HEK293T (cell line): ENCODE data around the gene MSN.
A peak's percentile ranks its signal among the peaks of the same experiment; 100 is the strongest.
"Not testable (repeated sequence)": the region's sequence is repeated elsewhere in the genome, so short reads cannot be mapped to it uniquely, and the experiment has no call there.

Experiments used
- CTCF ChIA-PET: fragments of 350-600 bp; formaldehyde crosslinking; extraction: SDS; loops from one replicate; lab custom pipeline; 2021; ENCODE audit warnings: antibody characterized with exemption, inconsistent platforms; lab: Yijun Ruan, JAX
- POLR2A ChIA-PET: fragments of 350-600 bp; formaldehyde crosslinking; extraction: SDS; loops from one replicate; lab custom pipeline; 2020; ENCODE audit warnings: antibody characterized with exemption, inconsistent platforms; lab: Yijun Ruan, JAX
- DNase-seq: peaks from one replicate; pipeline ENCODE4 v3.0.0; 2012; ENCODE audit warnings: mixed read lengths; ENCODE audit errors: extremely low spot score
- ARNT ChIP-seq: fragments of 450-650 bp; IDR thresholded peaks from 2 replicates; pipeline ENCODE4 v1.6.1; 2017; ENCODE audit warnings: mild to moderate bottlenecking
- BHLHE40 ChIP-seq: fragments of 450-650 bp; IDR thresholded peaks from 2 replicates; pipeline ENCODE4 v1.6.1; 2016; ENCODE audit warnings: mild to moderate bottlenecking, moderate library complexity, borderline replicate concordance
- CTBP1 ChIP-seq: fragments of 450-650 bp; IDR thresholded peaks from 2 replicates; pipeline ENCODE4 v1.6.1; 2016; ENCODE audit warnings: borderline replicate concordance
- ELF4 ChIP-seq: fragments of 450-650 bp; IDR thresholded peaks from 2 replicates; pipeline ENCODE4 v1.6.1; 2017; ENCODE audit warnings: antibody characterized with exemption
- FOXA1 ChIP-seq: fragments of 450-650 bp; IDR thresholded peaks from 2 replicates; pipeline ENCODE4 v1.6.1; 2016; ENCODE audit warnings: mild to moderate bottlenecking
- FOXK2 ChIP-seq: fragments of 450-650 bp; IDR thresholded peaks from 2 replicates; pipeline ENCODE4 v1.6.1; 2016; ENCODE audit warnings: mild to moderate bottlenecking
- FOXM1 ChIP-seq: fragments of 450-650 bp; IDR thresholded peaks from 2 replicates; pipeline ENCODE4 v1.6.1; 2017; ENCODE audit warnings: mild to moderate bottlenecking, borderline replicate concordance
- HDGF ChIP-seq: fragments of 450-650 bp; IDR thresholded peaks from 2 replicates; pipeline ENCODE4 v1.6.1; 2017; ENCODE audit warnings: antibody characterized with exemption, borderline replicate concordance
- L3MBTL2 ChIP-seq: fragments of 450-650 bp; conservative IDR thresholded peaks from 2 replicates; pipeline ENCODE4 v1.6.1; 2016; ENCODE audit warnings: mild to moderate bottlenecking
- LEF1 ChIP-seq: fragments of 450-650 bp; IDR thresholded peaks from 2 replicates; pipeline ENCODE4 v1.6.1; 2017; ENCODE audit warnings: mild to moderate bottlenecking, borderline replicate concordance
- NFRKB ChIP-seq: fragments of 450-650 bp; IDR thresholded peaks from 2 replicates; pipeline ENCODE4 v1.6.1; 2016; ENCODE audit warnings: mild to moderate bottlenecking, moderate library complexity
- SP1 ChIP-seq: fragments of 450-650 bp; IDR thresholded peaks from 2 replicates; pipeline ENCODE4 v1.6.1; 2017
- SUZ12 ChIP-seq: fragments of 450-650 bp; IDR thresholded peaks from 2 replicates; pipeline ENCODE4 v1.6.1; 2016; ENCODE audit warnings: mild to moderate bottlenecking
- TARDBP ChIP-seq: fragments of 450-650 bp; IDR thresholded peaks from 2 replicates; pipeline ENCODE4 v1.6.1; 2016
- ZNF384 ChIP-seq: fragments of 450-650 bp; IDR thresholded peaks from 2 replicates; pipeline ENCODE4 v1.6.1; 2016
- TF ChIP-seq, protein P1 (sequence below): fragments of 450-650 bp; IDR thresholded peaks from 2 replicates; pipeline ENCODE4 v1.6.1; 2016

MSN gene

DNA sequence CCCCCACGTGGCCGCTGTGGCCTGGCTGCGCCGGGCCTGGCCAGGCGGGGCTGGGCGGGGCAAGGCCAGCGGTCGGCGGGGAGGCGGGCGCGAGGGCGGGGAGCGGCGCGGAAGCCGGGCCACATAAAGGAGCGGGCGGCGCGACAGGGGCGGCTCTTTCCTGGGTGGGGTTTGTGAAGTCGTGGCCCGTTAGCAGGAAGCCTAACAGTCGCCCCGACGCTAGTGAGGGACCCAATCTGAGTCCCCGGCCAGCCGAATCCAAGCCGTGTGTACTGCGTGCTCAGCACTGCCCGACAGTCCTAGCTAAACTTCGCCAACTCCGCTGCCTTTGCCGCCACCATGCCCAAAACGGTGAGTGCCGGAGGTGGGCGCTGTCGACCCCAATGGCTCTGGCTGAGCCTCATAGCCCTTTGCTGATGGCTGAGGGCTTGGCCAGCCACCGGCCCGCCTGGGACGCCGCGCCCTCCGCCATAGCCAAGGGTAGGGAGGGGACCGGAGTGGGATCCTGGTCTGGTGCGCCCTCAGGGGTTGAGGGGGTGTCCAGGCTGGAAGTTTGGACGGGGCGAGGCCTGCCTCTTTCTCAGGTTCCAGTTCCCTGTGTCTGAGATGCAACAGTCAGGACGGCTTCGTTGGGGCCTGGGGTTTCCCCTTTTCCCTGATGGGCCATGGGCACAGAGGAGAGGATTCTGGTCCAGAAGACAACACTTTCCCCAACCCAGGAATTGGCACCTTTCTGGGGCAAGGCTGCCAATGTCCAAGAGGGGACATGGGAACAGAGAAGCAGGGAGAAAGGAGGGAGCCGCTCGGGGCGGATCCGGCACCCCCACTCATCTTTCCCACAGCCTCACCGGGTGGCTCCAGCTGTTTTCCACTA is at the start of gene MSN:
Gene MSN, plus strand, starts transcription at position 152 of the 874 bp plus-strand sequence. Its CDS starts 188 bp downstream, at position 340.
- ChIA-PET POLR2A (interaction anchor here (0.6 to 1.1 kb wide), 2 partner anchors 9 to 20 kb away, joined by 3 read pairs; no protein-coding TSS in a partner anchor), CTCF (interaction anchor here (0.9 kb wide), 1 partner anchor 107 kb away, joined by 7 read pairs; no protein-coding TSS in a partner anchor)
- peak; percentile 53 for DNase-seq
- TF ChIP-seq FOXM1 (no peak), SP1 (no peak), CTBP1 (no peak), ELF4 (no peak), BHLHE40 (no peak), LEF1 (no peak), FOXK2 (no peak), FOXA1 (no peak), HDGF (no peak), NFRKB (no peak), SUZ12 (no peak), ARNT (no peak), TARDBP (no peak), L3MBTL2 (no peak), ZNF384 (no peak)
- TF ChIP-seq, protein P1, sequence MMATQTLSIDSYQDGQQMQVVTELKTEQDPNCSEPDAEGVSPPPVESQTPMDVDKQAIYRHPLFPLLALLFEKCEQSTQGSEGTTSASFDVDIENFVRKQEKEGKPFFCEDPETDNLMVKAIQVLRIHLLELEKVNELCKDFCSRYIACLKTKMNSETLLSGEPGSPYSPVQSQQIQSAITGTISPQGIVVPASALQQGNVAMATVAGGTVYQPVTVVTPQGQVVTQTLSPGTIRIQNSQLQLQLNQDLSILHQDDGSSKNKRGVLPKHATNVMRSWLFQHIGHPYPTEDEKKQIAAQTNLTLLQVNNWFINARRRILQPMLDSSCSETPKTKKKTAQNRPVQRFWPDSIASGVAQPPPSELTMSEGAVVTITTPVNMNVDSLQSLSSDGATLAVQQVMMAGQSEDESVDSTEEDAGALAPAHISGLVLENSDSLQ, result no peak

DNA sequence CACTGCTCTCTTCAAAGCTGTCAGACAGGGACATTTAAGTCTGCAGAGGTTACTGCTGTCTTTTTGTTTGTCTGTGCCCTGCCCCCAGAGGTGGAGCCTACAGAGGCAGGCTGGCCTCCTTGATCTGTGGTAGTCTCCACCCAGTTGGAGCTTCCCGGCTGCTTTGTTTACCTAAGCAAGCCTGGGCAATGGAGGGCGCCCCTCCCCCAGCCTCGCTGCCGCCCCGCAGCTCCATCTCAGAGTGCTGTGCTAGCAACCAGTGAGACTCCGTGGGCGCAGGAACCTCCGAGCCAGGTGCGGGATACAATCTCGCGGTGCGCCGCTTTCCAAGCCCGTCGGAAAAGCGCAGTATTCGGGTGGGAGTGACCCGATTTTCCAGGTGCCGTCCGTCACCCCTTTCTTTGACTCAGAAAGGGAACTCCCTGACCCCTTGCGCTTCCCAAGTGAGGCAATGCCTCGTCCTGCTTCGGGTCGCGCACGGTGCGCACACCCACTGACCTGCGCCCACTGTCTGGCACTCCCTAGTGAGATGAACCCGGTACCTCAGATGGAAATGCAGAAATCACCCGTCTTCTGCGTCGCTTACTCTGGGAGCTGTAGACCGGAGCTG is 47.3 kb upstream of the MSN start:
- DNase-seq, CTCF ChIA-PET, POLR2A ChIA-PET: not testable (repeated sequence)

DNA sequence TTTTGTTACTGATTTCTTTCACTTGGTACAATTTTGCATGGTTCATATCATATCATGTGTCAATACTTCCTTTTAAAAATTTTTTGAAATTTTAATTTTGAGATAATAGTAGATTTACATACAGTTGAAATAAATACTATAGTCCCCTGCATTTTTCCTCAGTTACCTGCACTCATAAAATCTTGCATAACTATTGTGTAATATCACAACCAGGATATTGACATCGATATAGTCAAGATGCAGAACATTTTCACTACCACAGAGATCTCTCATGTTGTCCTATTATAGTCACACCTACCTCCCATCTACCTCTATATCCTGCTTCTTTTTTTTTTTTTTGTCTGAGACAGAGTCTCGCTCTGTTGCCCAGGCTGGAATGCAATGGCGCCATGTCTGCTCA is 36.7 kb upstream of the MSN start:
- TF ChIP-seq FOXK2, result no peak
- TF ChIP-seq CTBP1, result no peak
- TF ChIP-seq NFRKB, result no peak
- ChIA-PET CTCF (no interaction called here), POLR2A (no interaction called here)
- DNase-seq, result no peak

DNA sequence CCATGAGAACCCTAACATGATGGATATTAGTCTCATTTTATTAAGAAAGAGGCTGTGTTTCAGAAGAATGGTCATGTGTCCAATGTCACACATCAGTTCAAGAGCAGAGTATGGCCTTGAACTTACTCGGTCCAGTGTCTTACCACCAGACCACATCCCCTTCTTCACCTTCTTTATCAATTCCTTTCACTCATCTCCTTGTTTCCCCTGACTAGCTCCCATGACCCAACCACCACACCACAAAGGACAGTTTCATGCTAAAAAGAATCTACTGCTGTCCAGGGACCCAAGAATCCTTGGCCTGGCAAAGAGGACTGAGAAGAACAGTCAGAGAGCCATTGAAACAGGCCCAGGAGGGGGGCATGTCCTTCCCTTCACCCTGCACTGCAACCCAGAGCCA is 33.6 kb upstream of the MSN start:
- no peak for TF ChIP-seq ELF4
- TF ChIP-seq FOXM1, result no peak
- TF ChIP-seq BHLHE40, result no peak
- TF ChIP-seq, protein P1, result no peak
- no peak for TF ChIP-seq CTBP1
- no peak for TF ChIP-seq TARDBP
- no peak for TF ChIP-seq ARNT
- no peak for TF ChIP-seq L3MBTL2
- no peak for TF ChIP-seq FOXA1
- POLR2A ChIA-PET, result no interaction called here
- DNase-seq, result no peak
- CTCF ChIA-PET, result no interaction called here

DNA sequence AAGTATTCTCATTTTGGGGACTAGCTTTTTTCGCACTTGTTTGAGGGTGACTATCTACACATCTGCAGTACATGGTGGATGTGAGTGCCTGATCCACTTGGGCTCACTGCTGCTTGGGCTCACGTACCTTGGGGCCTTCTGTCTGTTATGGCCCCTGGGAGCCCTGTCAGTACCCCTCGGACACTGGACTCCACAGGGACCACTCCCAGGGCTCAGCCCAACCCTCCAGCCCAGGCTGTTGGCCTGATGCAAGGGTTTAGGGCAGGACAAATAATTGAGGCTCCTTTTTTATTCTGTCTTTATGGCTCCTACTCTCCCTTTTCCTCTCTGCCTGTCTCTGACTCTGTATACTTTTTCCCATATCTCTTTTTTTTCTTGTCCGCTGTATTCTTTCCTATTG is 32.7 kb upstream of the MSN start:
- TF ChIP-seq FOXA1, result no peak
- POLR2A ChIA-PET, result no interaction called here
- CTCF ChIA-PET, result no interaction called here
- DNase-seq, result no peak

DNA sequence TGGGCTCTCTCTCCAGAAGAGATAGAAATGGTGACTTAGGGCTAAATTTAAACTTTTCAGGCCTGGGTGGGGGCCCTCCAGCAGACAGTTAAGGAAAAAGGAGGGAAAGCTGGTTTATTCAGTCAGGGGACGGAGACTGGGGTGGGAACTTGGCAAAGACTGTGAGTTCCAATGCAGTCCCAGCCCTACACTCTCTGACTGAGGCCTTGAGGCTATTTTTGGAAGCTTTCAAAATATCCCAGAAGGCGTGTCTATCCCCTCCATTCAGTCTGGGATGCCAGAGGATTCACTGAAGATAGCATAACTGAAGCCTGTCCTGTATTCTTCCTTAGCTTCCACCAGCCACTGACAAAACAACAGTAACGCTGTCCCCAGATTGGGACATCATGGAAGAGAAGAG is 32.1 kb upstream of the MSN start:
- DNase-seq, result no peak
- TF ChIP-seq HDGF (no peak), BHLHE40 (no peak), FOXM1 (no peak), FOXK2 (no peak), CTBP1 (no peak), ARNT (no peak), SUZ12 (no peak), FOXA1 (no peak), TARDBP (no peak), ZNF384 (no peak), LEF1 (no peak), NFRKB (no peak), ELF4 (no peak), SP1 (no peak), L3MBTL2 (no peak)
- TF ChIP-seq, protein P1, result no peak
- ChIA-PET POLR2A (no interaction called here), CTCF (no interaction called here)
